Measurements from ENCODE around the gene PANK1. TPM values are rescaled to one million over a fixed set of nuclear protein-coding genes. Genes with fewer than 3 reads are reported as not detected.

PANK1 gene
- total and polyA plus RNA-seq, 2 of the 8 experiments (the other 6 are each of a cell fraction or from before 2014, with no cell fraction given): 18.5 to 40.4 TPM

- TF ChIP-seq SIRT6 (IDR thresholded peaks at IDR 0.05; ENCODE audit: low read length) (no peak), SUZ12 (IDR thresholded peaks at IDR 0.05; ENCODE audit: low read length) (no peak), NANOG (IDR thresholded peaks at IDR 0.05; ENCODE audit: insufficient read depth, low read depth, low read length, poor library complexity, severe bottlenecking) (no peak)
Observed at GRCh38 chr10:89604200-89604599, 40.8 kb downstream of the PANK1 start (continued).

Measured in H1 (cell line).